Stimulated activated CD4-positive, alpha-beta T cell treated with anti-CD3 and anti-CD28 coated beads, Interleukin-1b, Interleukin-23, amount 100 ng/mL, for 48 hours (primary cell): ENCODE results near the gene ZNF785.
"Not testable (repeated sequence)": the region's sequence is repeated elsewhere in the genome, so short reads cannot be mapped to it uniquely, and the experiment has no call there.

ENCODE experiments used
- DNase-seq: peaks from one replicate; pipeline ENCODE4 v3.0.0-alpha.2; 2020

Gene ZNF785

GRCh38 chr16:30585400-30586191, at the start of gene ZNF785:
Gene ZNF785 (minus strand): TSS chr16:30585697. CDS start chr16:30585611, 86 bp downstream.
- peak; percentile 96 for DNase-seq

- DNase-seq, result no peak
These were observed 48.0 kb upstream of the ZNF785 start for GRCh38 chr16:30633526-30633925.

- DNase-seq, result not testable (repeated sequence)
These were observed 47.0 kb upstream of the ZNF785 start for GRCh38 chr16:30632454-30632853.

- peak; percentile 86 for DNase-seq
These were observed 43.4 kb upstream of the ZNF785 start for GRCh38 chr16:30628628-30629540.

- DNase-seq, result no peak
These were observed 40.7 kb upstream of the ZNF785 start for GRCh38 chr16:30626236-30626635.

GRCh38 chr16:30623536-30624283, 38.2 kb upstream of the ZNF785 start:
- DNase-seq, result no peak

- no peak for DNase-seq
These were observed 37.0 kb upstream of the ZNF785 start for GRCh38 chr16:30622455-30623032.

GRCh38 chr16:30621765-30622164, 36.3 kb upstream of the ZNF785 start:
- no peak for DNase-seq

- no peak for DNase-seq
These were observed 34.7 kb upstream of the ZNF785 start for GRCh38 chr16:30620169-30620568.

- no peak for DNase-seq
These were observed 34.1 kb upstream of the ZNF785 start for GRCh38 chr16:30619638-30620037.

- DNase-seq, result no peak
These were observed 33.7 kb upstream of the ZNF785 start for GRCh38 chr16:30619202-30619601.

GRCh38 chr16:30615358-30616091, 30.0 kb upstream of the ZNF785 start:
- DNase-seq, result peak; percentile 87

GRCh38 chr16:30609926-30610839, 24.7 kb upstream of the ZNF785 start, which contains the start of gene ZNF689:
Gene ZNF689 (minus strand): TSS chr16:30610389. CDS start chr16:30610041, 348 bp downstream.
- peak; percentile 96 for DNase-seq

GRCh38 chr16:30609002-30609925, 23.8 kb upstream of the ZNF785 start:
- peak; percentile 46 for DNase-seq

GRCh38 chr16:30606004-30606403, 20.5 kb upstream of the ZNF785 start:
- no peak for DNase-seq

- no peak for DNase-seq
These were observed 19.7 kb upstream of the ZNF785 start for GRCh38 chr16:30605158-30605557.

- DNase-seq, result no peak
These were observed 18.9 kb upstream of the ZNF785 start for GRCh38 chr16:30604316-30604947.

GRCh38 chr16:30603945-30604315, 18.4 kb upstream of the ZNF785 start:
- no peak for DNase-seq
